ENCODE data around the gene GPN2.

Gene GPN2

DNA sequence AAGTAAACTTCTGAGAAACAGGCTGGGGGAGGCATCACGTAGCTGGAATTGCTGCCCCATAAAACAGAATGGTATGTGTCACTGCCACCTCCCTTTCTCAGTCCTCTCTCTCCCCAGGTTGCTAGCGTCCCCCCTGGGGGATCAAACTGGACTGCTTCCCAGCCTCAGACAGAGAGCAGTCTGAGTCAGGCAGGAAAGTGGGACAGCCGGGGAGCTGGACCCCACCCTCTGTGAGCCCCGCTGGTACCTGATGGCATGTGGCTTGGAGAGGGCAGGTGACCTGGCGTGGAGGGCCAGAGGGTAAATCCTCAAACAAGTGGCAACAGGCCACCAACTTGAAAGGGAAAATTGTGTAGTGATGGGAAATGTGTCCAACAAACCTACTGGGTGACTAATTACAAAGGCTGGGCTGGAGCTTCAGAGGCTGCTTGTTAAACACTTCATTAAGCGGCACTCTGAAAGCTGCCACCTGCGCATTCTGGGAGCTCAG is 28.1 kb downstream of the GPN2 start:
- no peak for TF ChIP-seq CTCF (IDR thresholded peaks at IDR 0.05; ENCODE audit: low read depth, low read length)
- DNase-seq (ENCODE audit: extremely low read depth, low read depth): no peak

DNA sequence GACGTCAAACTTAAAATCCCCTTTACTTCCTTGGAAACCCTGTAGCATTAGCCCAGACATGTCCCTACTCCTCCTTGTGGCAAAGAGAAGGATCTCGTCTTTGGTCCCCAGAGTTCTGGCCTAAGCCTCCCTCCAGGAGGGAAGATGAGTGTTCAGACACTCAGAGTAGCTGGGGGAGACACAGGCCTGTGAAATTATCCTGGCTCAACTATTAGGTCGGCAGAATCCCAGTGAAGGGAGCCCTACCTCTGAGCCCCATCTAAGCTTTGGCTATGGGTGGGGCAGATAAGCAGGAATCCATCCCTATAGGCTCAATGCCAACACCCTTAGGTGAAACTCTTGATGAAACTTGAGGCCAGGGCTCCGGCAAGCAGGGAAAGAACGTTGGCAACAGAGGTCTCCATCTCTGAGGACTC is 28.8 kb downstream of the GPN2 start:
- TF ChIP-seq CTCF (IDR thresholded peaks at IDR 0.05; ENCODE audit: low read depth, low read length): peak; percentile 13
- DNase-seq (ENCODE audit: extremely low read depth, low read depth): no peak

DNA sequence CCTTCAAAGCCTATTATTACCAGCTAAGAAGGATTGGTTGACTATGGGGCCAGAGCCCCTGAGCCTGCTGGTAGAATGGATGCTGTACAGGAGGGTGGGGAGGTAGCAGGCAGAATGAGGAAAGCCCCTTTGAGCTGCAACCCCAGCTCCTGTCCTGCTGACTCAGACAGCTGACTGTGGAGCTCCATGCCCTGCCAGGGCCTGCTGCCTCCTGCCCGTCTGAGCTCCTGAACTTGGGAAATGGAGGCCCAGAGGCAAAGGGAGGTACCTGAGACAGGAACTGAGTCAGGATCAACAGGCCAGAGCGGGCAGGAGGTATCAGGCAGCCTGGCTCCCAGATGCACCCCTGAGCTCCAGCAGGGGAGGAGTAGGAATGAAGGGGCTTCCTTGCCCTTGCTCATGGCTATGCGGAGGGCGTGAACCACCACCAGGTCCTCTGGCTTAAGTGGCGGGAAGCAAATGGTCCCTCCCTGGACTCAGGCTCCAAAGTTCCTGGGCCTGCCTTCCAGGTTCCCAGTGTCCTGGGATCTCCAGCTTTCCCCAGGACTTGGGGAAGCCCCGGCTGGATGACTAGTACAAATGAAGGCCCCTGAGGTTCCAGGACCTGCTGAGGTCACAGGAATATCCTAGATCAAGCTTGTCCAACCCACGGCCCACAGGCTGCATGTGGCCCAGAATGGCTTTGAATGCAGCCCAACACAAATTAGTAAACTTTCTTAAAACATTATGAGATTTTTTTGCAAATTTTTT is 31.0 kb downstream of the GPN2 start:
- DNase-seq (ENCODE audit: extremely low read depth, low read depth): no peak

DNA sequence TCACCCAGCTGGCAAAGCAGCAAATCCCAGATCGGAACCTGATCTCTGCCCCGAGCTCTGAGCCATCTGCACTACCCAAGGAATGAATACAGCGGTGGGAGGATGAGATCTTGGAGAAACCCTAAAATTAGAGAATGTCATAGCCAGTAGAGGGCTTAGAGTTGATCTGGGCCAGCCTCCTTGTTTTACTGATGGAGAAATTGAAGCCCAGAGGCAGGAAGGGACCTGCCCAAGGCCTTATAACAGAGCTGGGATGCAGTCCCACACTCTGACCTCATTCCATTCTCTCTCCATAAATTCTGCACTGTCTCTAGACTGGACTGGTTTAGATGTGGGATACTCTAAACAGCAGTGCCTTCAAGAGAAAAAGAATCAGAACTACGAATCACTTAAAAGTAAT is 31.9 kb downstream of the GPN2 start:
- no peak for DNase-seq (ENCODE audit: extremely low read depth, low read depth)
- TF ChIP-seq CTCF (IDR thresholded peaks at IDR 0.05; ENCODE audit: low read depth, low read length): no peak

More for the DNA sequence above, 31.0 kb downstream of the GPN2 start:
- TF ChIP-seq CTCF (IDR thresholded peaks at IDR 0.05; ENCODE audit: low read depth, low read length): no peak

GRCh38 chr1:26857473-26858060 is 32.5 kb downstream of the GPN2 start:
- no peak for DNase-seq (ENCODE audit: extremely low read depth, low read depth)
- no peak for TF ChIP-seq CTCF (IDR thresholded peaks at IDR 0.05; ENCODE audit: low read depth, low read length)

DNA sequence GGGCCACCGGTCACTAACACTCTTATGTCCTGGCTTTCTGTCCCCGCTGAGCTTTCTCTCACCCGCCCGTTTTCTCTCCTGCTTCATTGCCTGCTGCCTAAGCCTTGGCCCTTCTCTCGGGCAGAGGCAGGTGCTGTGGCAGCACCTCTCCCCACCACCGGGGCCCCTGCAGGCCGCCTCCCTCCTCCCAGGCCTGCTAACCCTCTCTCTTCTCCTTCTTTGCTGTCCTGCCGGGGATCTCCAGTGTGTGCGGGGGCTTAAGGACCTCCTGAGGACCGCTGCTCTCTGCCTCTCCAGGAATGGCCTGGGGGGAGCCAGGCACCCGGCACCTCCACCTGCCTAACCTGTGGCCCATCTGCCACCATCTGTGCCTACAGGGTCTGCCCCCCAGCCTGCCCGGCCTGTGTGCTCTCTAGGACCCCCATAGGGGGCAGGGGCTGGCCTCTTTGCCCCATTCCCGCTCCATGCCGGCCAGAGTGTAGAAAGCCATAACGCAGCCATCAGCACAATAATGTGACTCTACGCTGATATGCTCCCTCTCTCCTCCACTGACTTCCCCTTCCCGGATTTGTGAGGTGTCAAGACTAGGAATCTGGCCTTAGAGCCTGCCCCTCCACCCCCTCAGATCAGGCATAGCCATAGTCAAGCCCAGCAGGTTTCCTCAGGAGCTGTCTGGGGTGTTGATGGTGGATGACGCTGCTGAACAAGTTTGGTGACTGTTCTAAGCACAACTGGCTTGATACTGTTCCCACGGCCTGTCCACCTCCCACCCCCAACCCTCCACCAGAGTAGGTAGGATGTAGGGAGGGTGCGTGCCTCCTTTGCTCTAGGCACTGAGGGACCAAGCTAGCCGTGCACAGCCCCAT is 33.2 kb downstream of the GPN2 start:
- no peak for DNase-seq (ENCODE audit: extremely low read depth, low read depth)
- no peak for TF ChIP-seq CTCF (IDR thresholded peaks at IDR 0.05; ENCODE audit: low read depth, low read length)
